ENCODE results near the gene UNC5B.
A peak's percentile ranks its signal among the peaks of the same experiment; 100 is the strongest.

UNC5B gene

DNA sequence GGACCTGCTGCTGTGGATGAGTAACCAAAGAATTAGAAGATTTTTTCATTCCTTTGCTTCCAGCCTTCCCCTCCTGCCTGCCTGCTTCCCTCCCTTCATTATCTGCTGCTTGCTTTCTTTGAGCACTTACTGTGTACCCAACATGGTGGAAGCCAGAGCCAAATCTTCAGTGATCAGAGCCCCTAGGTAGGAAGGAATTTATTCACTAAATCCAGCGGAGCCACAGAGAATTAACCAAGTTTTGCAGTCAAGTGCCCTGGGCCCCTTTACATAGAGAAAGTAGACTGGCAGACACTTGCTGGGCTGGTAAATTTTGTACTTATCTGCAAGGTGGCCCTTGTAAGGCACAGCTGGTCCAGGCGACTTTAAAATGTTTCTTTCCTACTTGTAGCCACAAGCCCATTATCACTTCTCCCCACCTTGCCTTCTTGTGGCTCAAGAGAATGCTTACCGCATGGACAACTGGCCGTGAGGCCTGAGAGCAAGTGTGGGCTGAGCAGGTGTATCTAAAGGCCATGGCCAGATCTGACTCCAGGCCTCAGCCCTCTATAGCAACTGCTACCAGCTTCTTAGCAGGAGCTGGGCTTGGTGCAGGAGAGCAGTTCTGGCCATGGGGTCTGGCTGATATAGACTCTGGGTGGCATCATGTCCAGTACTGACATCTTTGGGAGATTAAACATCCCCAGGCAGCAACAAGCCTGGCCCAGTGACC, 11.1 kb downstream of the UNC5B start:
- no peak for DNase-seq

DNA sequence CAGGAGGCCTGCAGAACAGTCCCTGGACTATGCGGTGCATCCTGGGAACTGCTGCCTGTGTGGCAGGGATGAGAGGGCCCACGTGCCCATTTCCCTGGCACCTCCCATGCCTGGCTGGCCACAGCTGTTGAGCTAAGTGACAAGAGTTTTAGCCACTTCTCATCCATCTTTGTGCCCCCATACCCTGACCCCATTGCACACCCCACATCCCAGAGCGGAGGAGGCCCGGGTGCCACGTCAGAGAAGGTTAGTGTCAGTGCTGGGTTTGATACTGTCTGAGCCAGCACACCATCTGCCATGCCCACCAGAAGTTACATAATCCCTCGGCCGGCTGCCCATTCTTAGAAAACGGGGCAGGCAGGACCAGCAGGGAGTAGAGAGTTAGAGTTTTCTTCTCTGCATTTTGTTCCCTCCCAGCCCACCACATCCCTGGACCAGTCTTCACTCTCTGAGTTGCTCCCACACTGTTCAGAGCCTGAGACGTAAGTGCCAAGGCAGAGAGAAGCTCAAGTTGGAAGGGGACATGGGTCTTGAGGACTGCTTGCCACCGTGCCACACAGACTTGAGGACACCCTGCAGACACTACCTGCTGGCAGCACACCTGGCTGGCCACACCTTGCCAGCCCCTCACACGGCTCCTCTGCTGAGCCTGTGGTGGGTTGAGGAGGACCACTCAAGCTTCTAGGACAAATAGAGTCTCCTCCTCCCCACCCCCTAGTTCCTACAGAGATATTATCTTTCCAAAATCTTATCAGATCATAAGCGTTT, 13.1 kb downstream of the UNC5B start:
- DNase-seq: no peak

DNA sequence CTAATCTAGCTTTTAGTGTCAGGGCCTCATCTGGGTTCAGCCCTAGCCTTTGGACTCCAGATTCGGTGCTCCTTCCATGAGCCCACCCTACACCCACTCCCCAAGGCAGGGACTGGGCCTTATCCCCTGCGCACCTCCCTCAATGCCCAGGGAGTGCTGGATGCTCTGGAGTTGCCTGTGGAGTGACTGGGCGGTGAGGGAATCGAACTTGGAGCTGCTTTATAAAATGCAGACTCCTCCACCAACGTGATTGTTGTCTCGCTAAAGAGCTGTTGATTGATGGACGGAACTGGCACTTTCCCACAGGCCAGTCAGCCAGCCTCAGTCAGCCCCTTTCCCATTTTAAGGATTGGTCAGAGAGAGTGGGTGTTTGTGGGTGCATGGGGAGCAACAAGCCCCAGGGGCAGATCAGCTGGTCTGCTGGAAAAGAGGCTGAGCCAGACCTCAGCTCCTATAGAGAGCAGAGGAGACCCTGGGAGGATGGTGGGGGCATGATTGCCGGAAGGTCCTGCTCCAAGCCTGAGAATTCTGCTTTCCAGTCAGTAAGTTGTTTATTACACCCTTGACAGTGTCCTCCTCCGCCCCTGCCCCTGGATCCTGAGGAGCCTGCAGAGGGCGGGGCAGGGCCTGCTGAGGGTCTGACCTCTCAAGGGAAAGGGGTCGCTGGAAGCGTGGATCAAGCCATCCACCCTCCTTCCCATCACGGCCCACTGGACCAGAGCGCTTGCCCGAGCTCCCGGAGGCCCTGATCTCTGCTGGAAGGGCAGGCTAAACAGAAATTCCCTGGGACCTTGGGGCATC, 16.7 kb downstream of the UNC5B start:
- DNase-seq: no peak

DNA sequence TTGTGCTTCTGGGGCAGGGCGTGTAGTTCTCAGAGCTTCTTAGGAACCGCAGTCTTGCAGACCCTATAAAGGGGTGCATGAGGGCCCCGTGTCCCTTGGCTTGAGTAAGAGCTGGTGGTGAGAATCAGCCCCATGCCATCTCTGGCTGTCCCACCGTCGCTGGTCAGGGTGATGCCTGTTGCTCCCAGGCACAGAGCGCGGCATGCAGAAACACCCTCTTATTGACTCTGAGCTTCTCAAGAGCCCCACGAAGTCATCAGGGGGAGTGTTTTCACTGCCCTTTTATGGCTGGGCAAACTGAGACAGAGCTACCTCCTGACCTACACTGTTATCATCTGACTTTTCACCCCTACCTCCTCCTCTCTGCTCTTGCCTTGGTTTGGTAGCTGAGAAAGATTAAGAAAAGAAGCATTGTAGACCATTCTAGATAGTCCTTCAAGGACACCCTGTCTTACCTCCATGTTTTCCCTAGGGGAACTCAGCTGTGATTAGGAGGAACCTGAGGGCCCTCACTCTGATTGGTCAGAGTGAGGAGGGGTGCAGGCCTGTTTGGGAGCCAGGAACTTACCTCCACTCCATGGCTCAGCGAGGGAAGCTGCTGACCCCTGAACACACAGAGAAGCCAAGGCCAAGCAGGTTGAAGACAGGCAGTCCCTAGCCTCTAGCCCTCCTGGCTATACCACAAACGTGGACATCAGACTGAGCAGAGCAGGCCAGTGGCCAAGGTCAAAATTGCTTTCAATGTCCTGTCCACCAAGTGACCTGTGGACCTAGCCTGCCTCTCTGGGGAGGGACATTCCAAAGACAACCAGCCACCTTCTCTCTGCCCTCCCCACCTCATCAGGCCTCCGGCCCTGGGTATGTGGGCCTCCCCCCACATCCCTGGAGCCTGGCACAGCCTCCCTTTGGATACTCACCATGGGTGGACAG, 17.6 kb downstream of the UNC5B start:
- DNase-seq: peak; percentile 67

DNA sequence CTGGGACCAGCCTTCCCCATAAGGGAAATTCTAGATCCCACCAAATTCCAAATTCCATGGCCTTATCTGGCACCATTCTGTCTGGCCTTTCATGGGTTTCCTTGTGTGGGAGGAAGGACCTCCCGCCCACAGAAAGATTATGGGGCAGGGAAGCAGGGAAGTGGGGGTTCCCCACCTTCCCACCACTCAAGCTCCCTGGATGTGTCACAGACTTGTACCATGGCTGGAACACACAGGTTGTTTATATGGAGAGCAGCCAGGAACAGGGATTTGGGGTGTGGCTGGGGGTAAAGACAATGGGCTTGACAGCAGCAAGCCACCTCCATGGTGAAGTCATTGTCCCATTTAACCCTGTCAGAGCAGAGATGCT, 18.3 kb downstream of the UNC5B start:
- peak; percentile 93 for DNase-seq

DNA sequence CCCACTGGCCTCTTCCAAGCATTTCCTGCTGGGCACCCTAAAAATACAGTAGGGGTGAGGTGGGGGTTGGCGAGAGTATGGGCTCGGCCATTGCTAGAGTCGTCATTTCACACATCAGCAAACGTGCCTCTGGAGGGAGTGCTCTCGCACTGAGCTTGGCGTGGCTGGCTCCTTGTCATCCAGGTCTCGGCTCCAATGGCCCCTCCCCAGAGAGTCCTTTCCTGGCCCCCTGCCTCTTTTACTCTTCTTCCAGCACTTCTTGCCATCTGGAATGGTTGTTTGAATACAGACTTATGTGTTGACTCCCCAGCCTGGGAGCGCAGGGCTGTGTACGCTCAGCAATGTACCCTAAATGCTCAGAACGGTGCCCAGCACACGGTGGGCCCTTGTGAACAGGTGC, 18.8 kb downstream of the UNC5B start:
- DNase-seq: no peak

DNA sequence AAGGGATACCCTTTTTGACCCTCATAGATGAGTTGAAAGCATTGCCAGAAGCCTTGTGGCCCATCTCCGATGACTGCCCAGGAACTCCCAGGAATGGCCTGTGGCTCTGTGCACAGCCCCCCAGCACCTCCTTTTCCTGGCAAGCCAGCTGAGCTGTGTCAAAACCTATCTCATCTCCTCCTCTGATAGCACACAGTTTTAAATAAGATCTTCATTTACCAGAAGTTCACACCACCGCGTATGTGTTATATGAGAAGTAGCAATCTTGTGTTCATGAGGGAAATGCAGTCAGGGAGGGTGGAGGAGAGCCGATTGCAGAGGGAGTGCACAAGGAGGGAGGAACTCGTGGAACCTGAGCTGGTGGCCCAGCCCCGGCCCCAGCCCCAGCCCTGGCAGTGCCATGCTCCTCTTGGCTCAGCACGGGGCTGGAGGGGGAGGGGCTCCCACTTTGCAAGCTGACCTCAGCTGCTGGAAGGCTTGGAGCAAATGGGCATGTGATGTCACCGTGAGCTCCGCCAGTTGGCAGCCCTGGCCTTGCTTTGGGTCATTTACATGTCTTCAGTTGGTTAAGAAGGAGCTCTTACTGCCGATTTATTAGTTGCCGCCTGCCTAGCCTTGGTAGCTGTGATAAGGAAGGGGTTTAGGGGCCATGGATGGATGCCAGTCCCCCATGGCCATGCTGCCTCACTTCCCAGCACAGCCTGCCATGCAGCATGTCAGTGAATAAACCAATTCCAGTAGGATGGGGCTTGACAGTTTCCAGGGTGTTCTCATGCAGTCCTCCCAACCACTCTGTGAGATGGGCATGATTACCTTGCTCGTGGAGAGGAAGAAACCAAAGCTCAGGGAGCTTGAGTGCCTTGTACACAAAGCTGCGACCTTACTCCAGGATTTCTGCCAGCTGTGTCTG, 20.0 kb downstream of the UNC5B start:
- peak; percentile 69 for DNase-seq

DNA sequence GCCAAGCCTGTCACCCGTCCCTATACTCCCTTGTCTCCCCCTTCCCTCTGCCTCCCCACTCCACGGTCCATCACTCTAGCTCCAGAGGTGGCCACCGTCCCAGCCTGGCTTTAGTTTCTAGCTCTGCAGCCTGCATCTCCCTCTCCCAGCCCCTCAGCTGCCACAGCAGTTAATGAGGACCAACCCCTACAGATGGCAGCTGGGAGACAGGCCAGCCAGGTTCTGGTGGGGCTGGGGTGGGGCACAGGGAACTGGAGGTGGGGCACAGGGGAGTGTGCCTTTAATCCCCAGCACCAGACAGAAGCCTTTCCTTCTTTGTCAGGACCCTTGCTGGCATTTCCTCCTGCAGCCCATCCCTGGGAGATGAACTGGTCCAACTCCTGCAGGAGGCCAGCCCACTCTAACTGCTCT, 21.1 kb downstream of the UNC5B start:
- no peak for DNase-seq

DNA sequence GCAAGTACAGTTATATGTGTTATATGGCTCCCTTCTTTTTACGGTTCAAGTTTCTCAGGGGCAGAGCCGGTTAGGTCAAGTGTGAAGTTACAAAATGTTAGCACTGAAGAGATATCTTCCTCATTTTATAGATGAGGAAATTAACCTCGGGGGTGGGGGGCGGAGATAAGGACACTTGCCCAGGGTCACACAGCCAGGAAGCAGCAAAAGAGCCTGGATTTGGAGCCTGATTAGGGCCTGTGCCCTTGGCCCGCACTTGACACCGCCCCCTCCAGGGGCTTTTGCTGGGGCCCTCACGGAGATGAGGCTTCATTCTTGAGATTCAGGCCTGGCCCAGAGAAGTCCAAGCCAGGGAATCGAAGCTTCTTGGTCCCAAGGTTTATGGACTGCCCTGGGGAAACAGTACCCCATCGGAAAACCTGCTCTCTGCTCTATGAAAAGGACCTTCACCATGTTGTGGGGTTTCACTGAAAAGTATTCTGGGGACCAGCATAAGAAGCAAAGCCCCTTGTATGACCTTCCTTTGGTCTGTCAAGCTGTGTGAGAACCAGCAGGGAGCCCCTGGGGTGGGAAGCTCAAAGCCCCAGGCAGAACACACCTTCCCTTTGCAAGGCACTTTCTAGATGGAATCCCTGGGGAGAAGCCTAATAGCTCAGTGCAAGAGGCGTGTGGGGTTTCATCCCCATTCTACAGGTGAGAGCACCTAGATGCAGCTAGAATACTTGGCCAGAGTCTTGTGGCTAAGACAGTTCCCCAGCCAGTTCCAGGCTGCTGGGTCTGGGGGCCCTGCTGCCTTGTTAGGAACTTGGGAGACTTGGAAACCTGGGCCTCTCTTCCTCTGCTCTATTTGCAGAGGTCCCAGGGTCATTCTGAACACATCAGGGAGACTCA, 21.9 kb downstream of the UNC5B start:
- no peak for DNase-seq

DNA sequence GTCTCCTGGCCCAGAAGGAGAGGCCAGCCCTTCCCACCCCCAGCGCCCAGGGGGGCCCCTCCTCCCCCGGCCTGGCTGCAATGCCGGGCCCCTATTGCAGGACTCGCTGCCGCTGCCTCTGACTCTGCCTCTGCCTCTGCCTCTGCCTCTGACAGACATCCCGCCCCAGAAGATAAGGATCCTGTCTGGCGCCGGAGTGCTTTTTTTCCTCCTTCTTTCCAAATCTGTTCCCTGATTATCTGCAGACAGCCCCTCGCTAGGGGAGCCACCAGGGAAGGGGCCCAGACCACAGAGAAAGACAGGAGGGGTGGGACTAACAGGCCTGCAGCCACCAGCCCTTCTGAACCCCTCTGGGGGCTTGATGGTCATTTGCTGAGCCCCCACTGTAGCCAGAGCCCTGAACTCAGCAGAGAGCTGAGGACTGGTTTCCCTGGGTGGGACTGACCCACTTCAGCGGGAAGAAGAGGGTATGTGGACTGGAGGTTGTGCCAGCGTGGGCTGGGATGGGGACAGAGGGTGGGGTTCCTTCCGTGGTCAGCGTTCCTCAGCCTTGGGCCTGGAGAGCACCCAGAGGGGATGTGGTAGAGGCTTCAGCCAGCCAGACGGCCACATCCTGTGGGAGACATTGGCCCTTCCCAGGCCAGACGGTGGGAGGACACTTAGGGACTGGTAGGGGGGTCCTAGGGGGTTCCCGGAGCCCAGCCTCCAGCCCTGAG, 22.8 kb downstream of the UNC5B start:
- DNase-seq: peak; percentile 78

DNA sequence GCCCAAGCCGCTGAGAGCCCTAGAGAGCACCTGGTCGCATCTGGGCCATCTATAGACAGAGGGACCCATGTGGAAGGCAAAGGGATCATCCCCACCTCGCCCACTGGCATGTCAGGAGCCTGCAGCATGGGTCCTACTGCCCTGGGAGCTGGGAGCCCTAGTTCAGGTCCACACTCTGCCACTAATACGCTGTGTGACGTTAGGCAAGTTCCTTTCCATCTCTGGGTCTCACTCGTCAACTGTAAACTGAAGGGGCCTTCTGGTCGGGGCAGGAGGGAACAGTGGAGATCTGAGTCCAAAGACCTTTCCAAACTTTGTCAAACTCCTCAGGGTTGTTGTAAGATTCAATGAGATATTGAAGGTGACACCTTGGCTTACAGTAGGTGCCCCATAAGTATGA, 23.4 kb downstream of the UNC5B start:
- no peak for DNase-seq

DNA sequence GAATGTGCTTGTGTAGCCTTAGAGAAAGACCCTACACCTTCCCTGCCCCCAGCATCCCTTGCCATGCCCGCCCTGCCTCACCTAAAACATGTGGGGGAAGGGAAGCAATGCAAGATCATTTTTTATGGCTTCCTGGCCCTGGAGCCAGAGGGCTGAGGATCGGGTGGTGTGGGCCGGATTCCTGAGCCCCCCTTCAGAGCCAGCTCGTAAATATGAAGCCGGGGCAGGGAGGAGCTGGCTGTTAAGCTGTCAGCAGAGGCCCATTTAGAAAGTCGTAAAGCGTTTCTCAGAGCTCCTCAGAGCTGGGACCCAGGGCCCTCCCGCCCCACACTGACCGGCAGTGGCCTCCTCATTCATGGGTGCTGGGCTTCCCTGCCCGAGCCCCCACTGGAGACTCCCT, 23.9 kb downstream of the UNC5B start:
- no peak for DNase-seq

DNA sequence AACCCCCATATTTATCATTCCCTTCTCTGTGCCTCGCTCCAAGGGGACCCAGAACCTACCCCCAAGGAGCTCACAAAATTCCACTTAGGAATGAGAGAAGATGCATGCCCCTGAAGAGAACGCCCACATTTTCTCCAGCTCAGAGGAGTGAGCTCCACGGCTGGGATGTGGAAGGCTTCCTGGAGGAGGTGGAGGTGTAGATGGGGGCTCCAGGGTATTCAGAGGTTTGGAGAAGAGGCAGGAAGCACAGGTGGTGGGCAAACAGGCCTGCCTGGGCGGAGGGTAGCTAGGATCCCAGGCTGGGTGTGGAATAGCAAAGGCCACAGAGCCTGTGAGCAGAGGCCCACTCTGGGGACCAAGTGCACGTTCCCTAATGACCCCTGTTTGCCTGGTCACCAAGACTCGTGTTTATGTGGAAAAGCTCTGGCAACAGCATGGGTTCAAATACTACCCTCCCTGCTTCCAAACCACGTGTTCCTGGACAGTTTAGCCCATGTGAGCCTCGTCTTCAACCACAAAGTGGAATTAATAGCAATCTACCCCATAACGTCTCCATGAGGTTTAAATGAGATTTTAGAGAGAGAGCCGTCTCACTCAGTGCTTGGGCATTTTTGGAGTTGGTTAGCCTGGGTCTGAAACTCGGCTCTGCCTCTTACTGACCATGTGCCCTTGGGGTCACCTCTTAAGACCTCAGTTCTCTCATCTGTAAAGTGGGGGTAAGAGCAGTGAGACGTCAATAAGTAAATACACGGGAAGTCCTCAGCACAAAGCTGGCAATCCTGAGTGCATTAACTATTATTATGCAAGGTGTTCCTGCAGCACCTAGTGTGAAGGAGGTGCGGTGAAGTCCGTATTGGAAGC, 24.7 kb downstream of the UNC5B start:
- no peak for DNase-seq

DNA sequence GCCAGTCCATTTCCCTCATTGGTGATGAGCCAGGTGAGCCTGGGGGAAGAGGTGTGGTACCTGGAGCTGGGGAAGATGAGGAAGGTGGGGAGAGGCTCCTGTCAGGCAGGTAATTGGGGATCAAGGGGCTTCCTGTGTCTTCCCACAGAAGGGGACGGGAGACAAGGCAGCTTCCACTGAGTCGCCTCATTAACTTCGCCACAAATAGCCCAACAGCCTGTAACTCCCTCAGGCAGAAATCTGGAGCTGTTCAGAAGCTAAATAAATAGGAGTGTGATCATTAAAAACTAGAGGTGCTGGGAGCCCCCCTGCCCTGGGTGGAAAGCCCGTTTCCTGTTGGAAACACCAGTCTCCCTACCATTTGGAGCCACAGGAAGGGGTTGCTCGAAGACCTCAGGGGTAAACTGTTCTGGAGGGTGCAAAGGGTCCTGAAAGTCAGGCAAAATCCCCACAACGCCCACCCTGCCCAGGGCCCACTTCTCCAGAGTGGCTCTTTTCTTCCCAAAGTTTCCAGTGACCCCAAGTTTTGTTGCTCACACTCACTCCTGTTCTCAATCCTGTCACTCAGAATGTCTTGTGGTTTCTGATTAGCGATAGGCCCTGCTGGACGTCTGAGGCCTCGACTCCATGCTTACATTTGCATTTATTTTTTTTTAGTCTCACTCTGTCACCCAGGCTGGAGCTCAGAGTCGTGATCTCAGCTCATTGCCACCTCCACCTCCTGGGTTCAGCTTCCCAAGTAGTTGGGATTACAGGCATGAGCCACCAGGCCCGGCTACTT, 25.7 kb downstream of the UNC5B start:
- DNase-seq: no peak

DNA sequence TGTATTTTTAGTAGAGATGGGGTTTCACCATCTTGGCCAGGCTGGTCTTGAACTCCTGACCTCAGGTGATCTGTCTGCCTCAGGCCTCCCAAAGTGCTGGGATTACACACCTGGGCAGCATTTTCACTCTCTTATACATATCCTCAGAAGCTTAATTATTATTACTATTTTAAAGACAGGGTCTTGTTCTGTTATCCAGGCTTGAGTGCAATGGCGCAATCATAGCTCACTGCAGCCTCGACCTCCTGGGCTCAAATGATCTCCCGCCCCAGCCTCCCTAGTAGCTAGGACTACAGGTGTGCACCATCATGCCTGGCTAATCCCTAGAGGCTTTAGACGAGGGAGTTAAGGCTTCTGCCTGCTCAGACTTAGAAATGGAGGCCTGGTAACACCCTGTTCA, 26.3 kb downstream of the UNC5B start:
- DNase-seq: no peak

DNA sequence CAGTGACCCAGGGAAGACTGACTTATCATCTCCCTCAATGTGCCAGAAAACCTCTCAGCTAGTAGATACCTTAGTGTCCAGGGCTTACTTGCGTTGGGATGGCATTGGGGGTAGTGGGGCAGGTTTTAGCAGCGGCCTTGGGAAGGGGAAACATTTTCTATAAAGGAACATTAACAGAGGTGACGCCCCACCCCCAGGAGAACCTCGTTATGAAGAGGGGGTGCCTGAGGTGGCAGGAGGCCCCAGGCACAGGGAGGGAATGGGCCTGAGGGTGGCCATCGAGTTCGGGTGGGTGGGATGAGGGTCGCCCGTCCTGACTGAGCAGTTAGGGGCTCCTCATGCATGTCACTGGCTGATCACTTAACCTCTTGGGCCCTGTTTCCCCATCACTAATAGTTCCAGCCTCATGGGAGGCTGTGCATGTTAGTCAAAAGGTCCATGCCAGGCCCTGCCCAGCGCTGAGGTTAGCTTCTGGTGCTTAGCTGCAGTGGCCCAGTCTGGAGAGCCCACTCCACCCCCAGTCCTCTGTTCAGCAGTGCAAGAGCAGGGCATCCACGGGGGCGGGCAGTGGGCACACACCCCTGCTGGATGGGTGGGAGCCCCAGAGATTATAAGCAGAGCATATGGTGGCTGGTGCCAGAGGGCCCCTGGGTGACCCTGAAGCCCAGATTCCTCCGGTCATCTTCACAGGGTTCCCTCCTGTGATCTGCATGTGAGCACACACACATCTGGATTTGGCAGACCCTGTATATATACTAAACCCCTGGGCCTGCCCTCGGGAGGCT, 27.0 kb downstream of the UNC5B start:
- DNase-seq: no peak
